UCSD-AML1 (cell line): ENCODE results near the gene REN.
A peak's percentile ranks its signal among the peaks of the same experiment; 100 is the strongest.

ENCODE experiments used
- DNase-seq: peaks from one replicate; lab custom pipeline; 2025; ENCODE audit not compliant: unreplicated experiment; lab: John Stamatoyannopoulos, UW

REN gene

DNA sequence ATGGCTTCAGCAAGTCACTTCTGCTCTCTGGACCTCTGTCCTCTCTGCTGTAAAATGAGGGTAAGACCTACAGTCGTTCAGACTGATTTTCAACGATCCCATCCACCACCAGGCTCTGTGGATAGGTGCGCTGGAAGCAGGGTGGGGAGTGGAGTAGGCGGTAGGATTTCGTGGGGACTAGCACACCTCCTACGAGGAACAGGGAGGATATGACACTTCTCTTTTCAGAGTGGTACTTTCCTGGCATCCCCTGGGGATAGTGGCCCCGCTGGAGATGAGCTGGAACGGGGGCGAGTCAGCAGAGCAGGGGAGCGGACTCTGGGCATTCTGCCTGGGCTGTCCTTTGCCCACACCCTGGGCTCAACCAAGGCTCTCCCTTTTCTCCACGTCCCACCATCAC is 32.0 kb downstream of the REN start:
- no peak for DNase-seq

GRCh38 chr1:204132718-204133117 is 33.4 kb downstream of the REN start:
- no peak for DNase-seq

DNA sequence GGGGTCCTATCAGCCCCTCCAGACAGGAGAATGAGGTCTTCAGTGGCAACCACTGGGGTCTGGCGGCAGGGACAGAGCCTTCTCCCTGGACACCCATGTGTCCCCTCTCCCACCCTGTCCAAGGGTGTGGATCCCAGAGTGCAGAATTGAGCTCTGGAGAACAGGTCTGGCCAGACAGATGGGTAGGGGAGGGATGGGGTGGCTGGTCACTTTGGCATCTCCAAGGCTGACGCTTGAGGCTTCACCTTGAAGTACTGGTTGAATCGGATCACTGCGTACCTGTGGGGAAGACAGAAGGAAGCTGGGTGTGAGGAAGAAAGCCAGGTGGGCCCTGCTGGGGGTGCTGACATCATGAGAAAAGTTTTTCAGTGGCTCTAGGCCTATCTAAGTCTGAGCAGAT is 34.2 kb downstream of the REN start:
- DNase-seq = no peak

- no peak for DNase-seq
Measured at GRCh38 chr1:204130981-204131892, 34.9 kb downstream of the REN start.

- no peak for DNase-seq
Measured at GRCh38 chr1:204130178-204130577, 36.0 kb downstream of the REN start.

DNA sequence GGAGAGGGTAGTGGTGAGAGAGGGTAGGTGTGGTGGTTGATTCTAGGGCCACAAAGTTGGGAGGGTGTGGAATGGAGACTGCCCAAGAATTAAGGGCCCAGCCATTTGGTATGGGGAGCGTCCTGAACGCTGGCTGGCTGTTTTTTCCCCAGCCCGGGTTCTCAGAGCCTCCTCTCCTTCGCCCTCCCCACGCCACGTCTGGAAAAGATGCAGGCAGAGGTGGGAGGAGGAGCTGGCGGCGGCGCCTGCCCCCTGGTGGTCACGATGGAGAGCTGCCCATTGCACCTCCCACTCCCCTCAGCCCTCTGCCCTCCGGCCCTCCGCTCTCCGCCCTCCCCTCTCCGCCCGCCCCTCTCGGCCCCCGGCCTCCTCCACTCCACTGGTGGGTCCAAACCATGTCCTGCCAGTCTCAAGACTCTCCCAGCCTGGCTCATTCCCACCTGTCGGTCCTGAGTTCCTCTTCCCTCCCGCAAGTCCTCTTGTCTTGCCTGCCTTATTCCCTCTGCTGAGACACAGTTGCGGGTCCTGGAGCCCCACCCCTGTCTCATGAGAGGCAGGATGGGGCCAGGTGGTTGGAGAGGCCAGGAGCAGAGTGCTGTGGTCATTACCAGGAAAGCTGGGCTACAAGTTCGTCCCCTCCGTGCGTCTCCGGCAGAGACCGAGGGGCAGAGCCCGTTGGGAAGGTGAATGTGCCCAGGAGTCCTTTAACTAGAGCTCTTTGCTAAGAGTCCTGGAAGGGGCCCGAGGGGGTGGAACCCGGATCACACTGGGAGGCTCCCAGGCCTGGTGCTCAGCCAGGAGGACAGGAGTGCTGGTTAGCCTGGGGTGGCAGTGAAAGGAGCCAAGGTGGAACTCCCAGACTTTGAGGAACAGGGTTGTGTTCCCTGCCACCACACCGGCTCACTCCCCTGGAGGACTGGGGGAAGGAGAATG is 36.9 kb downstream of the REN start:
- DNase-seq = peak; percentile 64

GRCh38 chr1:204128464-204128963 is 37.6 kb downstream of the REN start:
- DNase-seq = no peak

- DNase-seq = peak; percentile 49
Measured at GRCh38 chr1:204127597-204128242, 38.4 kb downstream of the REN start.

- no peak for DNase-seq
Measured at GRCh38 chr1:204126956-204127355, 39.2 kb downstream of the REN start.

DNA sequence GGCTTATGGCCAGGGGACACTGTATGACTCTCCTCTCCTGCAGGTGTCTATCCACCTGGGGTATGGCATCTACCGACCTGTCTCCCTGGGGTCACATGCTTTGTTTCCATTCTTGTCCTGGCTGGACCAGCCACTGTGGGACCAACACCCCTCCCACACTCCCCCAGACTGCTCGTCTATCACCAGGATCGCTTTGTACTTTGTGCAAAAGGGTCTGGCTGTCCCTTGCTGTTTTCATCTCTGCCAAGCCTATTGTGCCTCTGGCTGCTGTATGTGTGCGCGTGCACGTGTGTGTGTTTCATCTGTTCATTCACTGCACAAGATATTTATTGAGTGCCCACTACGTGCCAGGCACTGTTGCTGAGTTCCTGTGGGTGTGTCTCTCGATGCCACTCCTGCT is 39.8 kb downstream of the REN start:
- DNase-seq = no peak

DNA sequence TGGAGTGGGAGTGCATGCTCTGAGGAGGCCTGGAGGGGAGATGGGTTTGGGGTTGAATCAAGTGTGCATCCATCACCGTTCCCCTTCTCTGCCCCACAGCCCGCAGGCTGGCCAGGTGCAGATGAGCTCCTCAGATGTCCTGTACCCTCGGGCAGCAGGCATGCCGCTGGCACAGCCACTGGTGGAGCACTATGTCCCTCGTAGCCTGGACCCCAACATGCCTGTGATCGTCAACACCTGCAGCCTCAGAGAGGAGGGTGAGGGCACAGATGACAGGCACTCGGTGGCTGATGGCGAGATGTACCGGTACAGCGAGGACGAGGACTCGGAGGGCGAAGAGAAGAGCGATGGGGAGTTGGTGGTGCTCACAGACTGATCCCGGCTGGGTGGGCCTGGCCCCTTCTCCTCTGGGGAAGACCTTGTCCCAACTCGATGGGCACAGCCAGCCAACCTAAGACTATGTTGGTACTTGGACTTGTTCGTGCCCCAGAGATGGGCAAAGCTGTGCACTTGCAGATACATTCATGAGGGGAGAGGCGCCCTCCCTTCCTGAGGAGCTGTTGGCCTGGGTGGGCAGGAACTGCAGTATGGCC is 40.3 kb downstream of the REN start:
- DNase-seq = no peak

GRCh38 chr1:204124639-204125038 is 41.5 kb downstream of the REN start:
- DNase-seq = no peak

DNA sequence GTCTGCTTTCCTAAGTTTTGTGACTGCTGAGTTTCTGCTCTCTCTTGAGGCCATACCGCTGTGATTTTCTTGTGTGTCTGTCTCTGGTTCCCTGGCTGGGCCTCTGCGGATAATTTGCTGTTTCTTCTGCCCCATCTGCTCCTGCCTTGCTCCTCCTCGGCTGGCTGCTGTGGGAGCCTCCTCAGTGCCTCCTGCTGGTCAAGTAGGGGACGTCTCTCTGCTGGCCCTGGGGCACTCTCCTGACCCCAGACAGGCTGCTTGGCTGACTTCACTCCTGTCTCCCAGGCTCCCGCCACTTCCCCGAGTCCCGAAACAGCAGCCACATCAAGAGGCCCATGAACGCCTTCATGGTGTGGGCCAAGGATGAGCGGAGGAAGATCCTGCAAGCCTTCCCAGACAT is 42.8 kb downstream of the REN start:
- no peak for DNase-seq

- no peak for DNase-seq
Measured at GRCh38 chr1:204121840-204122555, 44.1 kb downstream of the REN start.

DNA sequence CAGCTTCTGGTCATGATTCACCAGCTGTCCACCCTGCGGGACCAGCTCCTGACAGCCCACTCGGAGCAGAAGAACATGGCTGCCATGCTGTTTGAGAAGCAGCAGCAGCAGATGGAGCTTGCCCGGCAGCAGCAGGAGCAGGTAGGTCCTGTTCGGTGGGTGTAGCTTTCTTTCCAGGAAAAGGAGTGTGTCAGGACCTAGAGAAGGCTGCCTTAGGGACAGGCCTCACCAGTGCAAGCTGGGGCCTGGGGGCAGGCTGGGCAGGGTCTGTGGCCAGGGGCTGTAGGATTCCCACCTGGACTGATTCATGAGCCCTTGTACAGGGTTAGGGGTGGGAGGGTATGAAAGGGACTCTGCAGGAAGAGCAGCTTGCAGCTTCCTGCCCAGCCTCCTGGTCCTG is 49.6 kb downstream of the REN start:
- DNase-seq = no peak

GRCh38 chr1:204115116-204115515 is 51.0 kb downstream of the REN start:
- DNase-seq = no peak

DNA sequence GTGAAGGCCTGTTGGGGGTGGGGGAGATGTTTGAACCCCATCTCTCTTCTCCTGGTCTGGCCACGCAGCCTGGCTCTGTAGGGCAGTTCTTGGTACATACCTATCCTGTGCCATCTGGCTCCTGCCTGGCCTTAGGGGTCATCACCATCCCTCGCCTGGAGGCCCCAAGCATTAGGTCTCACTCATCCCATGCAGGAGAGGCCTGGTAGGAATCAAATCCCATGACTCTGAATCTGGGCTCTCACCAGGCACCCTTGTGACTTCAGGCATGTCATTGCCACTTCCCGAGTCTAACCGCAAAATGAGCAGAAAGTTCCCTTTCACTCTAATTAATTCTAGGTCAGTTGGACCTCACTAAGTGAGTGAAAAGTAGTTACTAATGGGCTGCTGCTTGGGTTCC is 51.5 kb downstream of the REN start:
- no peak for DNase-seq

GRCh38 chr1:204113896-204114295 is 52.2 kb downstream of the REN start:
- no peak for DNase-seq

- no peak for DNase-seq
Measured at GRCh38 chr1:204112876-204113730, 53.0 kb downstream of the REN start.
